GM18873 (cell line): ENCODE results near the gene SLC44A3.

Experiments
- ATAC-seq: cut with Tn5 transposase; IDR thresholded peaks from one replicate; pipeline ENCODE4 v1.9.1; 2021; ENCODE audit warnings: mild to moderate bottlenecking, moderate library complexity, moderate number of reproducible peaks; ENCODE audit not compliant: unreplicated experiment, low FRiP score

Gene SLC44A3

DNA sequence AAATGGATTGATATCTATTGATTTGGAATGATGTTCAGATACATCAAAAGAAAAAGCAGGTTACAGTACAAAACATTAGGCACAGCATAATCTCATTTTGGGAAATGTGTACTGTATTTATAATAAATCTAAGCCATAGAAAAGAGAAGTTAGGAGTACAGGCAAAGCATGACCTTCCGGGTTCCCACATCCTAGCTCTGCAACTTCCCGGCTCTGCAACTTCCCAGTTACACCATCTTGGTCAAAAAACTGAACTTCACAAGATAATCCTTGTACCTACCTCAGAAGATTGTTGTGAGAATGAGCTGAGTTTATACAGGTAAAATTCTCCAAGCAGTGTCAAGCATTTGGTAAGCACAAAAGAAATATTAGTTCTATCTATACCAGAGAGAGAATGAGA is 21.7 kb upstream of the SLC44A3 start:
- ATAC-seq, result no peak

DNA sequence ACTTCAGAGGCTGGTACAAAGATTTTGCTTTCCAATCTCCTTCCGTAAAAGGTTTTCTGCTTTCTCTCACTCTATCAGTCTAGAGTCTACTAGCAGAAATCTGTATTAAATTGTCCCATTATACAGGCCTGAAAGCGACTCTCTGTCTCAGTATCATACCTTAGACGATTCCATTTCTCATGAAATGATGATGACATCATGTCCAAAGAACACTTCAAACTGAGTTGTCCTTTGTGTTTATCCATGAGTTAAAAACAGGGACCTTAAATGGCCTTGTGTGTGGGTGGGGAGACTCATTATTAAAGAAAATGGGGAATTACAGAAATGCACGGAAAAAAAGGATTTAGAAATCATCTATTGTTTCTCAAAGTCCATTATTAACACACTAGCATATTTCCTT is 21.0 kb upstream of the SLC44A3 start:
- no peak for ATAC-seq

DNA sequence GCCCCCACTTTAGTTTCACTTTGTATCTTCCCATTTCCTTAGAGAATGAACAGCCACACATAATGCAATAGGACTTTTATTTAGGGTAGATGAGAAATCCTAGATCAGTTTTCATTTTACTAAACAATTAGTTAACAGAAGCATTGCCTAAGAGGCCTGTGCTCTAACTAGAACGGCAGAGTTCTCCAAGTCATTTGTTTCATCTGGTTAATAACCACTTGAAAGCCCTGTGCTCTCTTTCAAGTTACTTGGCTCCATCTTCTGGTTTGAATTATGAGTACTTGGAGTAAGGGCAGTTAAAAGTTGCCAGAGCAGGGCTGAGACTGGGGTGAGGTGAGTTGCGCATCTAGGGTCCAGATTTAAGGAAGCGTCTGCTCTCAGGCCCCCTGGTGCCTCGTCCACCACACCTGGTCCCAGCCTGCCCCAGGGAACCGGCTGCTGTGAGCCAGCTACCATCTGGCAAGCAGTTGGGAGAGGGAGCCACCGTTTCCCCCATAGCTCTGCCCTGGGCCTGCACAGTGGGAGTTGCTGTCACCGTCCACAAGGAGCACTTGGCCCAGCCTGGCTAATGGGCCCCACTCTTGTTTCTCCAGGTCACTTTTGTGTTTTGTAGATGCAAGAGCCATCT is 18.1 kb upstream of the SLC44A3 start:
- ATAC-seq, result peak; percentile 61

DNA sequence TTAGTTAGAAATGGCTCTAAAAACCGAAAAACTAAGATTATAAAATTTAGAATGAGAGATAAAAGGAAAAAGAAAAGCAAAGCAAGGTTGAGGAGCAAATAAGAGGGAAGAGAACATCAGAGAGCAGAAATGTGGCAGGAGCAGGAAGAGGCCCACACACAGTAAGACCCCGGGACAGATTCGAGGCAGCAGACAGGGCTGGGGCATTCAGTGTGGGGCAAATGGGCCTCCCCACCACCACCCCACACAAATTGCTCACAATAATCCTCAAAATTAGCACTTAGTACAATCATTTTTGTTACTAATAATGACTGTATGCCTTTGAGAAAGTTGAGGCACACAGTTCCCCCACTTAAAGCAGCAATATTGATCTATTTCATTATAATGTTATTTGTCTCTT is 17.1 kb upstream of the SLC44A3 start:
- no peak for ATAC-seq

DNA sequence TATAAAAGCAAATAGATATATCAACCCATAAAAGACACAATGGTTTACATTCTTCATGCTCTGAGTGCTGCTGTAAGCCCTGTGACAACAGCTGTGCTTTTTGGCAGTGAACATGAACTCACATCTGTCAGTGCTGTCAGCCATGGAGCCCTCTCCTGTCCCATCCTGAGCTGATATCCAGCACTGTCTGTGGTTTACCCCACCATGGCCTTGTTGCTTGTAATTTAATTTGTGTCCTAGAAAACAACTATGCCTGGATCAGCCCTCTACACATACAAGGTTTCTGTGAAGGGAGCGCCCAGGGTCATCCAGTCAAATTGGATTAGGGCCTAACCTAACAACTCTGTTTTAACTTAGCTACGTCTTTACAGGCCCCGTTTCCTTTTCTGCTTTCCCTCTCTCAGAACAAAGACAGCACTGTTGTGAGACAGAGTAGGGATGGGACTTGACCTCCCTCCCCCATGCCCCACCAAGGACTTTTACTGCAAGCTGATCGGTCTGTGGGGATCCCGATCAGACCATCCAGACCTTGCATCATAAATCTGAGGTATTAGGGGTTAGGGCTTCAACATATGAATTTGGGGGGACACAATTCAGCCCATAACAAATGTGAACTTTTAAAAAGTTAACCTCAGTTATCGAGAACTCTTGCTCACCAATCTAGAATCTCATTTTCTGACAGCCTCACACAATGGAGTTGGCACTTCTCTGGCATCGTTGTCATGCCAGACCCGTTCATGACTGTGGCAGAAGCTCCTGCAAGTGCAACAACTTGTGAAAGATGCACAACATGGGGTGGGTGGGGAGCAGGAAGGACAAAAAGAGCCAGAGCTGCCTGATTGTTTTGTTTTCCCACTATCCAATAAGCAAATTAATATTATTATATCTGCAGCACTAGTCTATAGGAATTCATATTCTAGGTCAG is 16.4 kb upstream of the SLC44A3 start:
- no peak for ATAC-seq

DNA sequence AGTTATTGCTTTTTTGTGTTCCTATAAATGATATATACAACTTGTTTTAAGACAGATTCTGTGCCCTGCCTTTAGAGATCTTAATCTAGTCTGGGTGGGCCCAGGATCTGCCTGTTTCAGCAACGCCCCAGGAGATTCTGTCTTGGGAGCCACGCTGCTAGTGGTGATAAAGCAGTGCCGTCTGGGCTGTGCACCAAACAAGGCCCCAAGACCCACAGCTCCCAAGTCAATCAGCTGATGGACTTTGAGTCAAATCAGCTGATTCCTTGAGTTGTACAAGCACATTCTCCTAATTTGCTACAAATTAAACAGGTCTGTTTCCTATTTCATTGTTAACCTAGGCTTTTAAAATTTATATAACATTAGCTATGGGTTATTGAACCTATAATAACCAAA is 15.7 kb upstream of the SLC44A3 start:
- ATAC-seq, result no peak

DNA sequence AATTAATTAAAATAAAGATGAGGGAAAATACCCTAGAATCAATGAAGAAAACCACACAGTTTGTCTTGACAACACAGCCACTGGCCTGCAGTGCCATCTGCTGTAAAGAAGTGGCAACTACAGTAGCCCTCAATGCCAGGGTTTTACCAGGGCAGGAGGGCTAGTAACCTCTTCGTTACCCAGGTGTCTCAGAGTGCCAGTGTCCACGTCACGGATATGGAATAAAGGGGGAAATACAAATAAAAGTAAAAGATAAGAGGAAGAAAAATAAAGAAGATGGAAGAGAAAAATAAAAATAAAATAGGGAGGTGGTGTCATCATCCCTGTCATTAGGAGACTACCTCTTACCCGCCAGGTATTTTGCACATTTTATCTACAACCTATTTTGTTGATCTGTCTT is 14.2 kb upstream of the SLC44A3 start:
- ATAC-seq, result peak; percentile 60

DNA sequence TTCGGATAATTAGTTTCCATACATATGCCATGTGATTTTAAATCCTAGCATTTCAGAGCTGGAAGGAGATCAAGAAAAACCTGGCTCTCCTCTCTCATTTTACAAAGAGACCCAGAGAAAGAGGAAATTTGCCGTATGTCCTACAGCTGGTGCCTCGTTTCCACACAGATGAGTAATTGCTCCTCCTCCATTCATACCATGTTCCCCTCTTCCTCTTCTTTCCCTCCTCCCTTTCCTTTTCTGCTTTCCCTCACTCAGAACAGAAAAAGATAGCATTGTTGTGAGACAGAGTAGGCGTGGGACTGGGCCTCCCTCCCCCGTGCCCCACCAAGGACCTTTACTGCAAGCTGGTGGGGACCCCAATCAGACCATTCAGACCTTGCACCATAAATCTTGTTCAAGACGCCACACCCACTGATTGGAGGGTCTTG is 13.7 kb upstream of the SLC44A3 start:
- no peak for ATAC-seq

DNA sequence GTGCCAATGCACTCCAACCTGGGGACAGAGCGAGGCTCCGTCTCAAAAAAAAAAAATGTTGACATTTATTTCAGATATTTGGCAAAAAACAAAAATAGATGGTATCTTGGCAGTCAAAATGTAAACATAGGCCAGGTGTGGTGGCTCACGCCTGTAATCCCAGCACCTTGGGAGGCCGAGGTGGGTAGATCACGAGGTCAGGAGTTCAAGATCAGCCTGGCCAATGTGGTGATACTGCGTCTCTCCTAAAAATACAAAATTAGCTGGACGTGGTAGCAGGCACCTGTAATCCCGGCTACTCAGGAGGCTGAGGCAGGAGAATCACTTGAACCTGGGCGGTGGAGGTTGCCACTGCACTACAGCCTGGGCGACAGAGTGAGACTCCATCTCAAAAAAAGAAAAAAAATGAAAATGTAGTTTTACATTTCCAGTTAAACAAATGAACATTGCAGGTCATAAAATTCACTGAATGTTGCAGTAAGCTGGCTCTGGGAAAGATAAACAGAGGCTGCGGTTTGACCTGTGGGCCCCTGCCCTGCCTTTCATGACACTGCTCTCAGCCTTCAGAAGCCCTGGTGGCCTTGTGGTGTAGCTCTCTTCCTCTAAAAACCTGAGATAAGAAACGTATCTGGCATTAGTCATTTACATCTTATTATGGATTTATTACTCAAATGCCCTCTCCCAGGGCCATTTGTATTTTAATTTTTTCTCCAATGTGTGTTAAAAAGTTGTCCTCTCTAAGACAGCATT is 12.2 kb upstream of the SLC44A3 start:
- ATAC-seq, result no peak

DNA sequence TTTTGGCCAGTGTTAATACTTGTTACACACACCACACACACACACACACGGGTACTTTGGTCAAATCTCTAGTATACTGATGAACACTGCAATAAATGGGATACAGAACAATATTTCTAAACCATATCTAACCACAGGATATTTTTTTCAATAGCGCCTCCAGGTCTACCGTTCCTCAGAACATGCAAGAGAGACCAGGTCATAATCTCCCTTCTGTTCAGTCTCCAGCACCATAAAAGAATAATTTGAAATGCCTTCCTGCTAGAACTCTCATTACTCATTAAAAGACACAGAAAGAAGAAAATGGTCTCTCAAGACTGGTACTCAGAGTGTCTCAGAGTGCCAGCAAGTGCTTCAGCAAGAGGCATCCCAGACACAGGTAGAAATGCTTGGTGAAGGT is 11.5 kb upstream of the SLC44A3 start:
- no peak for ATAC-seq

DNA sequence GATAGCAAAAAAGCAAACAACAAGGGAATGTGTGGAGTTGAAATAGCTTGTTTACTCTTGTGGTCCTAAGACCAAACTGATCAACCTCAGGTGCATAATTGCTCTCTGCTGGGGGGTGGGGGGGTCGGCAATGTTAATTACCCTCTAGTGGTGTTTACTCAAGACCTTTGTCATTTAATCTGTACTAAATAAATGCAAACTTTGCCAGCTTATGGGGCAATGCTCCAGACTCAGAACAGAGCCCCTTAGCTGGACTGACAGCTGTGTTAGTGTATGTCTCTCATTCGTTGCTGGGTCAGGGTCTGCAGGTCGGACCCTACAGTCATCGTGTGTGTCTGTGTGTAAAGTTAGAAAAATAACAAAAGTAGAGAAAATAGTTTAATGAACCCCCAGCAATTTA is 7.2 kb upstream of the SLC44A3 start:
- ATAC-seq, result no peak

DNA sequence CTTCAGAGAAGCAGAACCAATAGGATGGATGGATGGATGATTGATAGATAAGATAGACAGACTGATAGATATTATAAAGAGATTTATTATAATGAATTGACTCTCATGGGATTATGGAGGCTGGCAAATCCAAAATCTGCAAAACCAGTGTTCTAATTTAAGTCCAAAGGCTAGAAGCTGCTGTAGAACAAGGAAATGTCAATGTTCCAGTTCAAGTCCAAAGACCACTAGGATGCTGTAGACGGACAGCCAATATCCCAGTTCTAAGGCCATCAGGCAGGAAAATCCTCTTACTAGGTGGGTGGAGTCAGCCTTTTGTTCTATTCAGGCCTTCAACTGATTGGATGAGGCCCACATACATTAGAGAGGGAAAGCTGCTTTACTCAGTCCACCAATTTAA is 4.1 kb upstream of the SLC44A3 start:
- no peak for ATAC-seq

DNA sequence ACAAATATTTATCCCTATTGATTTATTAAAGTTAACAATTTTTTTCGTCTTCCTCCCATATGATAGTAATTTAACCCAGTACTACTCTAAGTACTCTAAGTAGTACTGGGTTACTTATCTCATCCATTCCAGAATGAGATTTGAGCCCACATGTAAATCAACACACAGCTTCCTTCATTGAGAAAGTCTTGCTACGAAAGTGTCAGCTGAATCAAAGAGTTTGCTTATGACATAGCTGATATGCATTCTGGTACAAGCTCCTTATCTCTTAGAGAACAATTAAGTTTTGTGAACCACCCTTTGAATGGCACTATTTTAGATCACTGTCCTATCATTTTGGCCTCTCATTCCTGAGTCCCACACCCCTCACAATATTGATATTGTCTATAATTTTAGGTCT is 2.4 kb upstream of the SLC44A3 start:
- no peak for ATAC-seq

DNA sequence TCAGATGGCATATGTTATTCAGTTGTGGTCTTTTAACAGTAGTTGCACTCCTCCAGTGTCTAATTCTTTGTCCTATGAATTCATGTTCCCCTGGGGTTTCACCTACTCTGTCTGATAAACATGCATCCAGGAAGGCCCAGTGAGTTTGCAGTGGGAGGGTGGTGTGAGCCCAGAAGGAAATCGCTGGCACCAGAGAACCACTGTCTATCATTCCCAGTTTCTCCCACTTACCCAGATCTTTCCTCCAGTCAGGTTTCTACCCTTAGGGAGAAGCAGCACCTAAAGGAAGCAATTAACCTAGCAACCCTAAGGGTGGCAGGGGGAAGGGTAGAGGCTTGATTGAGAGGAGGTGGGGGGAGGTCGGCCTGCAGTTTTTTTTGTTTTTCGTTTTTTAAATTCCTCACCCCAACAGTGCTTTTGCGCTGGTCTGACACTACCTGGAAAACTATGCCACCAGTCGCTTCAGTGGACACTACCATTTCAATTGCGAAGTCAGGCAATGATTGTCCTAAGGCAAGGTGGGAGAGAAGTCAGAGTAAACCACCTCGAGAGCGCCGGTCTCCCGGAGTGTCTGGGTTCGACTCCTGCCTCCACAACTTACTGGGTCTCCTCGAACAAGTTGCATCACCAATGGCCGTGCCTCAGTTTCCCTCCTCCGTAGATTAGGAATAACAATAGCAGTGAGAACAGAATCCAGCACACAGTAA is 766 bp upstream of the SLC44A3 start:
- no peak for ATAC-seq

DNA sequence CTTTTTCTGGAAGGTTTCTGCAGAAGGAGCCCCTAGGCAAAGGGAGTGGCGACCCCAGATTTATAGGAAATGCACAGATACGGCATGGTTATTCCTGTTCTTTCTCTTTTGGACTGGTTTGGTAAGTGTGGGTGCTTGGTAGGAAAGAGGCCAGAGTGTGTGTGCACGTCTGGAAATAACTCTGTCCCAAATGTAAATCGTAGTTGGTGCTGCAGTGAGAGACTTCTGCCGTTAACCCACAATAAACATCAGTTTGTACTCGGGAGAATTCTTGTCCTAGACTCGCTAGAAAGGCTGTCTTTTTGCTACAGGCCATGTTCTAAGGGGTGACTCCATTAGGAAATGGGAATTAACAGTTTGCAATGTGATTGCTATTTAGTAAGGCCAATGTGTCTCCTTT is 779 bp downstream of the SLC44A3 start:
- ATAC-seq, result no peak

DNA sequence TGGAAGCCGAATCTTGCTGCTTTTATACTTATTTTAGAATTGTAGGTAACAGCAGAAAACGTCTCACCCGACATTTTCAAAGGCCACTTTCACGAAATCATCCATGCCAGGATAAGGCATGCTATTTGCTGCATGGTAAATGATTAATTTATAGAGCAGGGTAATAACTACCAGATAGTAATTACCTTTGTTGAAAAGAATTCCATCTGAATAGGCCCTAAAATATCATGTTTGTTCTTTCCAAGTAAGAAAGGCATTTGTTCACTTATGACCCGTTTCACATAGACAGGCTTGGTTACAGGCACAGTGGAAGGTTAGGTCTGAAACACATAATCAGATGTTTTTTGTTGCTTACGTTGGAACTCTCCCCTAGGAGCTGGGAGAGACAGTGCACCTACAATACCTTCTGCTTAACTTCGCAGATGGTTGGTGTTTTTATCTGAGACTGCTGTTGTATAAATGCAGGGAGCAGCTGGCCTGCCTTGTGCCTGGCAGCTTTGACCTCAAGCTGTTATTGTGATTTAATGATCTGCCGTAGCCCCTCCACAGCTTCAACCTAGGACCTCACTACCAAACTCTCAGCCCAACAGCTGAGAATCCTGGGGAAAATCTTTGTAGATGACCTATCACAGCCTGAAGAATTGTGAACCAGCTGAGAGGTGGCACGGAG is 1.6 kb downstream of the SLC44A3 start:
- no peak for ATAC-seq

DNA sequence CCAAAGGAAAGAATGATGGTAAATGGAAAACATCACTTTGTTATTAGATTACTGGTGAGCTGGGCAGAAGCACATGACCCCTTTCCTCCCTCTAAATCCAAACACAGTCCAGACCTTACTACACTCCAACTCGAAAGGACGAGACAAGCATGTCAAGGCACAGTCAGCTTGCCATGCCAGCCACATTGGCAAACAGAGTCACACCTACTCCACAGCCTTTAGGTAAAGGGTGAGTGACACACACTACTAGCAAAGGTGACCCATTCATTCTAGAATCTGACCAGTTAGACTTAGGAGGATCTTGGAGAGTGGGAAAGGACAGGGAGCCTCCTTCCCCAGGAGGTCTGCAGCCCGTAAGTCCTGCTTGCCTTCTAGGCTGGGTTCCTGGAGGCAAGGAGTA is 3.0 kb downstream of the SLC44A3 start:
- no peak for ATAC-seq

DNA sequence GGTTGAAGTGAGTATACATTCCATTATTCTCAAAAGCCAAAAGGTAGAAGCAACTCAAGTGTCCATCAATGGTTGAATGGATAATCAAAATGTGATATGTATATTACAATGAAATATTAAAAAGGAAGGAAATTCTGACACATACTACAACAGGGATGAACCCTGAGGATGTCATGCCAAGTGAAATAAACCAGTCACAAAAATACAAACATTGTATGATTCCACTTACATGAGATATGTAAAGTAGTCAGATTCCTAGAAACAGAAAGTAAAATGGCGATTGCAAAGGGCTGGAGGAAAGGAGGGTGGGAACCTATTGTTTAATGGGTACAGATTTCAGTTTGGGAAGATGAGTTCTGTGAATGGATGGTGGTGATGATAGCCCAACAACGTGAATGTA is 5.8 kb downstream of the SLC44A3 start:
- no peak for ATAC-seq

DNA sequence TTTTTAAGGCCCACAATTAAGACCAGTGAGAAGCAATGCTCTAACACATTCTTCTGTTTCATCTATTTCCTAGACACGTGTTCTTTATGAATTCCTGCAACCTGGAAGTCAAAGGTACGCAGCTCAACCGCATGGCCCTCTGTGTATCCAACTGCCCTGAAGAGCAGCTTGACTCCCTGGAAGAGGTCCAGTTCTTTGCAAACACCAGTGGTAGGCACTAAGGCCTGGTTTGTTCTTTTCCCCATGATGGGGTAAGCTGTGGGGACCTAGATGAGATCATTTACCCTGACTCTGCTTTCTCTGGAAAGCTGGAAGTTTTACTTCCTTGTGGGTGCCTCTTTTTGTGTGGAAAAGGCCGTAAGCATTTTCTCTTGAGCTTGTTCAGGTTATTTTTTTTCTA is 7.3 kb downstream of the SLC44A3 start:
- no peak for ATAC-seq

DNA sequence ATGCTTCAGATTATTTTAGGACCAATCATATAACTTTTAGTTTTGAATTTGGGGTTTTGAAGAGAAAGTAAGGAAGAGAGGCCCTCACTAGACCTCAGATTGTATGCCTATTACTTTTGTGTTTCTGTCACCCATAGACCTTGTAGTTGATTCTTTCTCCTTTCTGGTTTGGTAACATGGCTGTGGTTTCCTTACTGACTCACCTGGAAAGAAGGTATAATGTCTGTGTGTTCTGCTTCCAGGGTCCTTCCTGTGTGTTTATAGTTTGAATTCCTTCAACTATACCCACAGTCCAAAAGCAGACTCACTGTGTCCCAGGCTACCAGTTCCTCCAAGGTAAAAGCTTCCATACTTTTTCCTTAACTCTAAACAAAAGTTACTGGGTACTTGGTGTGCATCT is 8.1 kb downstream of the SLC44A3 start:
- no peak for ATAC-seq
